Vagina (tissue), 2 donors: ENCODE measurements around the gene USP53.

Source experiments
- CTCF ChIP-seq, 3 experiments: fragments of 450-650 bp in 2 of 3; fragments of 200-600 bp in 1 of 3; sonication (generic) in 1 of 3; IDR thresholded peaks; one replicate each; pipeline ENCODE4 v1.5.1; 2017 to 2019; ENCODE audit warnings: antibody characterized with exemption in 3 of 3, mild to moderate bottlenecking in 2 of 3, moderate library complexity in 2 of 3
- POLR2AphosphoS5 ChIP-seq, 2 donors: sonication (generic); formaldehyde crosslinking; IDR thresholded peaks; one replicate each; pipeline ENCODE4 v1.9.0; 2017; ENCODE audit warnings: antibody characterized with exemption in 2 of 2, mild to moderate bottlenecking in 2 of 2, low read depth in 1 of 2; ENCODE audit not compliant: insufficient read depth in 1 of 2

GRCh38 chr4:119289313-119289712, 76.8 kb downstream of the USP53 start:
- TF ChIP-seq CTCF (IDR thresholded peaks at IDR 0.05) (no peak), POLR2AphosphoS5 (IDR thresholded peaks at IDR 0.05; ENCODE audit: insufficient read depth in 1 of 2, low read depth in 1 of 2) (no peak)
